Measurements from ENCODE around the gene ENTHD1.

- no peak for TF ChIP-seq CTCF (IDR thresholded peaks at IDR 0.05)
- TF ChIP-seq EZH2phosphoT487 (IDR thresholded peaks at IDR 0.05) = no peak
Observed at GRCh38 chr22:39721206-39722031, 172.1 kb downstream of the ENTHD1 start.

All from neural progenitor cell (in vitro differentiated cells).